ENCODE measurements around the gene LCORL.

DNA sequence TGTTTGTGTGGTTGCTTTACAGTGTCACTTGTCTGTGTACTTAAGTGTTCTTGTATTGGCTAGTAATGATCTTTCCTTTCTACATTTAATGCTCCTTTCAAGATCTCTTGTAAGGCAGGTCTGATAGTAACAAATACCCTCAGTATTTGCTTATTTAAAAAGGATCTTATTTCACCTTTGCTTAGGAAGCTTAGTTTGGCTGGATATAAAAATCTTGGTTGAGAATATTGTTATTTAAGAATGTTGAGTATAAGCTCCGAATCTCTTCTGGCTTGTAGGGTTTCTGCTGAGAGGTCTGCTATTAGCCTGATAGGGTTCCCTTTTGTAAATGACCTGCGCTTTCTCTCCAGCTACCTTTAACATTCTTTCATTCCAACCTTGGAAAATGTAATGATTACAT is 35.7 kb downstream of the LCORL start:
- TF ChIP-seq SMAD4 (CRISPR knock-in tag; conservative IDR thresholded peaks at IDR 0.05) (no peak), ZNF232 (CRISPR knock-in tag; IDR thresholded peaks at IDR 0.05) (no peak), CTCF (IDR thresholded peaks at IDR 0.05 in 2 of 3, conservative IDR thresholded peaks at IDR 0.05 in 1 of 3; ENCODE audit: insufficient read depth in 2 of 3, low read depth in 1 of 3, low read length in 3 of 3) (no peak)

All from K562 (cell line).